HepG2 (cell line): ENCODE measurements around the gene PLCB4. TPM values are rescaled to one million over a fixed set of nuclear protein-coding genes. Genes with fewer than 3 reads are reported as not detected.

ENCODE experiments used
- ATAC-seq: fragments of 200-7000 bp; cut with Tn5 transposase; 3 replicates; pipeline ENCODE4 v1.9.1; 2020; ENCODE audit warnings: mild to moderate bottlenecking, moderate library complexity
- BruUV-seq: library from RNA; stranded (reverse); fragments of 400-500 nt; replicated peaks from 2 replicates; lab custom pipeline; 2021; lab: Mats Ljungman, UMichigan
- CTCF ChIA-PET: fragments of 300-600 bp; formaldehyde crosslinking; extraction: SDS; loops from one replicate; lab custom pipeline; 2021; ENCODE audit warnings: low total read pairs, inconsistent platforms, low intra/inter-chr PET ratio; lab: Yijun Ruan, JAX
- POLR2A ChIA-PET: fragments of 350-600 bp; sonication (Branson Sonifier 250); formaldehyde crosslinking; loops from one replicate; lab custom pipeline; 2020; ENCODE audit warnings: antibody characterized with exemption, inconsistent platforms; lab: Yijun Ruan, JAX
- DNase-seq: peaks from one replicate; pipeline ENCODE4 v3.0.0-alpha.2; 2015; ENCODE audit warnings: low spot score
- FAIRE-seq: peaks from 3 replicates; lab custom pipeline; 2011; peaks lifted over from hg19 to GRCh38; lab: Jason Lieb, UNC
- H2AFZ ChIP-seq: one replicate; pipeline ENCODE4 v1.6.1; 2011; ENCODE audit warnings: low read length, inconsistent platforms
- H3K27ac ChIP-seq: fragments of 300-600 bp; 3 replicates; pipeline ENCODE4 v1.8.0; 2011; ENCODE audit warnings: mixed run types, mild to moderate bottlenecking, mixed read lengths, low read length, inconsistent platforms; ENCODE audit not compliant: insufficient read depth; ENCODE audit errors: extremely low read length
- H3K27me3 ChIP-seq, 2 experiments: fragments of 200-600 bp in 1 of 2; 2 replicates in 1 of 2; 3 replicates in 1 of 2; pipeline versions ENCODE4 v1.6.0 to v1.8.0; 2011; ENCODE audit warnings: low read length in 2 of 2, mild to moderate bottlenecking in 2 of 2, moderate library complexity in 2 of 2, inconsistent platforms in 1 of 2; ENCODE audit not compliant: insufficient read depth in 2 of 2, control insufficient read depth in 1 of 2
- H3K36me3 ChIP-seq, 2 experiments: fragments of 200-600 bp in 1 of 2; replicated peaks in 1 of 2; 2 replicates in 1 of 2; 3 replicates in 1 of 2; pipeline versions ENCODE4 v1.5.1 to v1.8.0; 2011; ENCODE audit warnings: low read length in 2 of 2, inconsistent platforms in 1 of 2; ENCODE audit not compliant: insufficient read depth in 2 of 2, control insufficient read depth in 1 of 2
- H3K4me1 ChIP-seq: 2 replicates; pipeline ENCODE4 v1.5.1; 2012; ENCODE audit warnings: low read length, inconsistent platforms; ENCODE audit not compliant: insufficient read depth
- H3K4me2 ChIP-seq: 2 replicates; pipeline ENCODE4 v1.6.0; 2011; ENCODE audit warnings: low read depth, low read length, inconsistent platforms
- H3K4me3 ChIP-seq, 3 experiments: fragments of 200-600 bp in 1 of 3; sonication (generic), shearing (Covaris generic) in 1 of 3; replicated peaks in 1 of 3; 2 replicates each; pipeline ENCODE4 v1.5.1; 2011 to 2016; ENCODE audit warnings: low read length in 3 of 3, inconsistent platforms in 2 of 3, low read depth in 2 of 3, mild to moderate bottlenecking in 2 of 3, control low read depth in 1 of 3, mixed read lengths in 1 of 3; ENCODE audit not compliant: insufficient read depth in 1 of 3
- H3K79me2 ChIP-seq: one replicate; pipeline ENCODE4 v1.6.1; 2011; ENCODE audit warnings: low read length, inconsistent platforms; ENCODE audit not compliant: insufficient read depth
- H3K9ac ChIP-seq: 2 replicates; pipeline ENCODE4 v1.6.0; 2011; ENCODE audit warnings: mild to moderate bottlenecking, low read depth, low read length, inconsistent platforms; ENCODE audit not compliant: insufficient read depth
- H3K9me3 ChIP-seq: 2 replicates; pipeline ENCODE4 v1.5.1; 2012; ENCODE audit warnings: mild to moderate bottlenecking, low read length
- H4K20me1 ChIP-seq: 2 replicates; pipeline ENCODE4 v1.6.0; 2011; ENCODE audit warnings: inconsistent platforms, mild to moderate bottlenecking, low read length, moderate library complexity; ENCODE audit not compliant: insufficient read depth
- CEBPZ ChIP-seq: IDR thresholded peaks from 2 replicates; pipeline ENCODE4 v1.6.1; 2012; ENCODE audit warnings: low read length, improper control_type of control experiment
- KMT2B ChIP-seq: IDR thresholded peaks from 2 replicates; pipeline ENCODE4 v1.6.1; 2016; ENCODE audit warnings: missing genetic modification reagents, missing compliant biosample characterization
- MEIS2 ChIP-seq: sonication (generic); formaldehyde crosslinking; IDR thresholded peaks from 2 replicates; pipeline ENCODE4 v1.9.0; 2021; ENCODE audit warnings: mild to moderate bottlenecking, missing genetic modification reagents
- MTERF4 ChIP-seq: sonication (generic); formaldehyde crosslinking; IDR thresholded peaks from 2 replicates; pipeline ENCODE4 v1.8.0; 2023; ENCODE audit warnings: mild to moderate bottlenecking, missing genetic modification reagents
- NFE2L2 ChIP-seq: fragments of 150-350 bp; IDR thresholded peaks from 2 replicates; pipeline ENCODE4 v1.6.1; 2014; ENCODE audit warnings: low read length
- TCF7L2 ChIP-seq: IDR thresholded peaks from 2 replicates; pipeline ENCODE4 v1.6.1; 2011; ENCODE audit warnings: mild to moderate bottlenecking, low read depth, low read length, moderate library complexity
- TFE3 ChIP-seq: IDR thresholded peaks from 2 replicates; pipeline ENCODE4 v1.6.1; 2016
- ZNF691 ChIP-seq: sonication (generic); formaldehyde crosslinking; IDR thresholded peaks from 2 replicates; pipeline ENCODE4 v1.4.0; 2020; ENCODE audit warnings: missing genetic modification reagents, low read depth, mild to moderate bottlenecking, borderline replicate concordance
- WGBS: methylation state at CpG from one replicate; pipeline ENCODE4 v1.1.6; 2017; ENCODE audit warnings: low lambda C conversion rate; 5-methylcytosine and 5-hydroxymethylcytosine counted together
- in situ Hi-C: cut with HindIII; loops from 2 replicates; pipeline ENCODE4 v1.10.0; 2017; ENCODE audit warnings: low pct_unique_long_range_greater_than_20kb; ENCODE audit not compliant: extremely low pct_ligation_motif_present
- intact Hi-C: fragments of 100-400 bp; cut with micrococcal nuclease; formaldehyde crosslinking; loops from one replicate; pipeline ENCODE4 v1.10.0; 2022; ENCODE audit not compliant: unreplicated experiment
- polyA plus RNA-seq, 8 experiments: library from polyadenylated mRNA; depleted of rRNA in 3 of 8; stranded (reverse) in 7 of 8; unstranded in 1 of 8; fragments of >200 nt; fragmentation: Illumina TruSeq in 4 of 8; extraction: Trizol in 4 of 8; gene quantifications; 2 replicates each; pipeline versions ENCODE4 v1.2.1 to v1.2.3, GENCODE V29; 2011 to 2016; ENCODE audit warnings: low read depth in 4 of 8, missing spikeins in 1 of 8, mixed read lengths in 1 of 8; ENCODE audit not compliant: insufficient read depth in 1 of 8
- total RNA-seq, 5 experiments: library from RNA; depleted of rRNA; stranded (reverse); fragments of >200 nt; fragmentation: Illumina TruSeq; extraction: Trizol; gene quantifications; 2 replicates each; pipeline ENCODE4 v1.2.3, GENCODE V29; 2016; ENCODE audit warnings: low read depth in 1 of 5

Gene PLCB4
- total and polyA plus RNA-seq, 2 of the 13 experiments (the other 11 are each of a cell fraction or from before 2014, with no cell fraction given) = 0.01 TPM; not detected in 1

- no peak for TF ChIP-seq TFE3 (CRISPR knock-in tag)
- no peak for TF ChIP-seq MTERF4
- no peak for TF ChIP-seq ZNF691 (CRISPR knock-in tag)
- no peak for TF ChIP-seq CEBPZ
- no peak for TF ChIP-seq MEIS2
- TF ChIP-seq TCF7L2 = no peak
- TF ChIP-seq NFE2L2 = no peak
- no peak for TF ChIP-seq KMT2B (CRISPR knock-in tag)
- TF ChIP-seq, all 625 proteins: peak for 0
- WGBS = 4% methylated on average over 3 of the region's 3 CpGs
- H4K20me1 ChIP-seq = no peaks in the 10 kb centered on the region
- no peak for ATAC-seq
- H3K4me1 ChIP-seq = no peaks in the 10 kb centered on the region
- POLR2A ChIA-PET = no interaction called here
- CTCF ChIA-PET = no interaction called here
- no peaks in the 10 kb centered on the region for H3K36me3 ChIP-seq
- H3K79me2 ChIP-seq = no peaks in the 10 kb centered on the region
- BruUV-seq = no TSS peak
- no peak overlapping the region for H3K9ac ChIP-seq
- DNase-seq = no peak
- intact Hi-C loops = no loop called here
- no peak for FAIRE-seq
- no peak overlapping the region for H2AFZ ChIP-seq
- peaks cover 0 to 1% of the 10 kb centered on the region in 2 experiments; a peak in 1 of 5 replicates for H3K27me3 ChIP-seq
- no peaks in the 10 kb centered on the region for H3K9me3 ChIP-seq
- H3K27ac ChIP-seq = no peak overlapping the region
- in situ Hi-C loops = loop anchor here (25.0 kb wide), 1 partner anchor 685 kb away; no protein-coding TSS in a partner anchor
- H3K4me3 ChIP-seq = no peak overlapping the region
- no peak overlapping the region for H3K4me2 ChIP-seq
Observed at GRCh38 chr20:9402546-9402945, 333.7 kb downstream of the PLCB4 start.
